Kidney (tissue), 14 donors: ENCODE data around the gene ABTB2. TPM values are rescaled to one million over a fixed set of nuclear protein-coding genes. Genes with fewer than 3 reads are reported as not detected.

Experiments
- DNase-seq, 5 donors: peaks; one replicate each; pipeline ENCODE4 v3.0.0-alpha.2; 2013 to 2020
- FAIRE-seq: peaks from 2 replicates; lab custom pipeline; 2012; peaks lifted over from hg19 to GRCh38; lab: Jason Lieb, UNC
- H3K27ac ChIP-seq, 2 donors: one replicate each; pipeline ENCODE4 v1.7.0; 2013; ENCODE audit warnings: low read depth in 2 of 2, low read length in 2 of 2, inconsistent platforms in 1 of 2
- H3K27me3 ChIP-seq: one replicate; pipeline ENCODE4 v1.7.1; 2013; ENCODE audit warnings: low read length, inconsistent platforms; ENCODE audit not compliant: control insufficient read depth, insufficient read depth
- H3K36me3 ChIP-seq, 3 donors: one replicate each; pipeline versions ENCODE4 v1.7.0 to v1.7.1; 2013; ENCODE audit warnings: low read length in 3 of 3, control low read depth in 1 of 3, inconsistent platforms in 1 of 3; ENCODE audit not compliant: insufficient read depth in 3 of 3, control insufficient read depth in 2 of 3
- H3K4me1 ChIP-seq, 3 donors: one replicate each; pipeline versions ENCODE4 v1.7.0 to v1.7.1; 2013; ENCODE audit warnings: low read length in 3 of 3, inconsistent platforms in 1 of 3, low read depth in 1 of 3; ENCODE audit not compliant: control insufficient read depth in 2 of 3, insufficient read depth in 2 of 3
- H3K4me3 ChIP-seq, 3 donors: one replicate each; pipeline versions ENCODE4 v1.7.0 to v1.8.1; 2013; ENCODE audit warnings: low read length in 3 of 3, control low read depth in 1 of 3, inconsistent platforms in 1 of 3
- H3K9ac ChIP-seq, 3 donors: one replicate each; pipeline versions ENCODE4 v1.7.0 to v1.7.1; 2013; ENCODE audit warnings: low read length in 3 of 3, control low read depth in 1 of 3, inconsistent platforms in 1 of 3
- H3K9me3 ChIP-seq, 3 donors: one replicate each; pipeline versions ENCODE4 v1.7.0 to v1.7.1; 2013; ENCODE audit warnings: low read length in 3 of 3, control low read depth in 1 of 3, inconsistent platforms in 1 of 3; ENCODE audit not compliant: control insufficient read depth in 2 of 3, insufficient read depth in 1 of 3
- CTCF ChIP-seq: IDR thresholded peaks from 3 replicates; pipeline ENCODE4 v1.5.1; 2012; ENCODE audit warnings: mild to moderate bottlenecking, moderate library complexity, borderline replicate concordance; ENCODE audit not compliant: insufficient read depth; ENCODE audit errors: extremely low read depth
- intact Hi-C: fragments of 100-400 bp; cut with DNase I; formaldehyde crosslinking; loops from one replicate; pipeline ENCODE4 v1.11.1; 2022
- polyA plus RNA-seq: library from polyadenylated mRNA; stranded (reverse); fragments of 350-450 nt; fragmentation: Illumina TruSeq; extraction: RNeasy Lipid Tissue Mini Kit (QIAGEN cat#74804); gene quantifications from one replicate; pipeline ENCODE4 v1.2.3, GENCODE V29; 2014; ENCODE audit warnings: low read depth, low replicate concordance; ENCODE audit not compliant: insufficient read depth
- total RNA-seq: library from RNA; stranded (reverse); fragmentation: NEBNext Ultra II Directional; extraction: Animal tissue kit (Norgen Biotek cat#: 25700); gene quantifications from one replicate; pipeline ENCODE4 v1.2.1, GENCODE V29; 2021
- donor health status: control.
- donor health status: control.
- donor health status: control.
- donor health status: control.
- donor health status: control.
- donor health status: DM: yes; HTN: yes; CAD: no.
- donor health status: Normal renal cell carcinoma (clear cell type).

ABTB2 gene
- total and polyA plus RNA-seq, 2 donors from 2014 or later, result 7.6 to 22.1 TPM

GRCh38 chr11:34267417-34267816, 90.4 kb downstream of the ABTB2 start:
- FAIRE-seq (no peak), DNase-seq (no peak)
- Histone ChIP-seq H3K4me3 (no peak overlapping the region), H3K27ac (no peak overlapping the region), H3K9me3 (no peaks in the 10 kb centered on the region), H3K9ac (no peak overlapping the region), H3K36me3 (no peaks in the 10 kb centered on the region), H3K27me3 (no peaks in the 10 kb centered on the region), H3K4me1 (peaks cover 2 to 9% (median 3%) of the 10 kb centered on the region in 3 donors)
- intact Hi-C loops, result no loop called here
- TF ChIP-seq CTCF, result no peak

GRCh38 chr11:34267013-34267412, 90.8 kb downstream of the ABTB2 start:
- Histone ChIP-seq H3K27me3 (no peaks in the 10 kb centered on the region), H3K9ac (no peak overlapping the region), H3K27ac (no peak overlapping the region), H3K4me1 (peaks cover 2 to 9% (median 3%) of the 10 kb centered on the region in 3 donors), H3K4me3 (no peak overlapping the region), H3K36me3 (no peaks in the 10 kb centered on the region), H3K9me3 (no peaks in the 10 kb centered on the region)
- intact Hi-C loops, result no loop called here
- no peak for TF ChIP-seq CTCF
- DNase-seq (no peak), FAIRE-seq (no peak)

- H3K27ac ChIP-seq, result peak overlapping the region in 1 of 2 donors; percentile 61
Measured at GRCh38 chr11:34266090-34266912, 91.5 kb downstream of the ABTB2 start.

More at GRCh38 chr11:34266090-34266912, 91.5 kb downstream of the ABTB2 start:
- Histone ChIP-seq H3K9ac (no peak overlapping the region), H3K27me3 (no peaks in the 10 kb centered on the region), H3K4me3 (no peak overlapping the region), H3K4me1 (peaks cover 2 to 9% (median 3%) of the 10 kb centered on the region in 3 donors), H3K36me3 (no peaks in the 10 kb centered on the region), H3K9me3 (no peaks in the 10 kb centered on the region)
- TF ChIP-seq CTCF, result no peak
- intact Hi-C loops, result no loop called here
- peak in 4 of 5 donors; percentile 74 to 87 (median 82) for DNase-seq
- no peak for FAIRE-seq
